Natural killer cell (primary cell): ENCODE measurements around the gene GCN1. TPM values are rescaled to one million over a fixed set of nuclear protein-coding genes. Genes with fewer than 3 reads are reported as not detected.
"Not testable (repeated sequence)": the region's sequence is repeated elsewhere in the genome, so short reads cannot be mapped to it uniquely, and the experiment has no call there.

Source experiments
- ATAC-seq, 3 donors: fragments of 150-1000 bp in 2 of 3; fragments of 200-7000 bp in 1 of 3; cut with Tn5 transposase; 1 replicate in 1 of 3; 2 replicates in 2 of 3; pipeline ENCODE4 v1.10.0; 2021; ENCODE audit warnings: mild to moderate bottlenecking in 2 of 3, moderate library complexity in 2 of 3
- DNase-seq, 2 donors: peaks; one replicate each; pipeline versions ENCODE4 v3.0.0 to v3.0.0-alpha.2; 2013 to 2021; ENCODE audit warnings: mixed read lengths in 1 of 2
- H3K27ac ChIP-seq: one replicate; pipeline ENCODE4 v1.5.1; 2013; ENCODE audit warnings: mild to moderate bottlenecking, low read length
- H3K27me3 ChIP-seq: one replicate; pipeline ENCODE4 v1.6.1; 2013; ENCODE audit warnings: low read length; ENCODE audit not compliant: control insufficient read depth, insufficient read depth
- H3K36me3 ChIP-seq: one replicate; pipeline ENCODE4 v1.6.1; 2013; ENCODE audit warnings: low read length; ENCODE audit not compliant: control insufficient read depth, insufficient read depth
- H3K4me1 ChIP-seq: one replicate; pipeline ENCODE4 v1.6.1; 2013; ENCODE audit warnings: low read length; ENCODE audit not compliant: control insufficient read depth, insufficient read depth
- H3K4me3 ChIP-seq: one replicate; pipeline ENCODE4 v1.5.1; 2013; ENCODE audit warnings: low read length
- H3K9me3 ChIP-seq: one replicate; pipeline ENCODE4 v1.6.1; 2013; ENCODE audit warnings: low read length; ENCODE audit not compliant: control insufficient read depth, insufficient read depth
- H3K27ac Mint-ChIP-seq, 2 donors: one replicate each; pipeline ENCODE4 v1.8.0; 2022; ENCODE audit warnings: mild to moderate bottlenecking in 2 of 2, mixed read lengths in 2 of 2, moderate library complexity in 1 of 2
- H3K27me3 Mint-ChIP-seq, 2 donors: one replicate each; pipeline ENCODE4 v1.8.0; 2022; ENCODE audit warnings: low read depth in 2 of 2, mixed read lengths in 2 of 2
- H3K36me3 Mint-ChIP-seq: one replicate; pipeline ENCODE4 v1.8.0; 2022; ENCODE audit warnings: mixed read lengths
- H3K4me1 Mint-ChIP-seq, 2 donors: one replicate each; pipeline ENCODE4 v1.8.0; 2022; ENCODE audit warnings: mixed read lengths in 2 of 2
- H3K4me3 Mint-ChIP-seq: one replicate; pipeline ENCODE4 v1.8.0; 2022; ENCODE audit warnings: mild to moderate bottlenecking, moderate library complexity, mixed read lengths
- H3K9me3 Mint-ChIP-seq, 2 donors: one replicate each; pipeline ENCODE4 v1.8.0; 2022; ENCODE audit warnings: mixed read lengths in 2 of 2
- CTCF ChIP-seq: fragments of 200-600 bp; IDR thresholded peaks from one replicate; pipeline ENCODE4 v1.8.0; 2022; ENCODE audit warnings: antibody characterized with exemption
- WGBS: methylation state at CpG from one replicate; pipeline ENCODE4 v1.1.7; 2013; ENCODE audit warnings: missing lambda C conversion rate; ENCODE audit not compliant: insufficient coverage; 5-methylcytosine and 5-hydroxymethylcytosine counted together
- intact Hi-C: fragments of 100-400 bp; cut with micrococcal nuclease; formaldehyde crosslinking; loops from one replicate; pipeline ENCODE4 v1.14.2; 2022
- total RNA-seq, 4 donors: library from RNA; stranded (reverse); fragments of 120-200 nt in 1 of 4; gene quantifications; one replicate each; pipeline versions ENCODE4 v1.2.3 to v1.2.4, GENCODE V29; 2013 to 2022

GCN1 gene
- total RNA-seq, 3 donors from 2014 or later (not counting 1 experiment from before 2014, with no cell fraction given): 119 to 141 (median 120) TPM

- no peaks in the 10 kb centered on the region for H3K9me3 Mint-ChIP-seq
- 24% methylated on average over 9 of the region's 12 CpGs for WGBS
Observed at GRCh38 chr12:120199595-120200306, 5.2 kb upstream of the GCN1 start.

GRCh38 chr12:120199025-120199424 lies 4.5 kb upstream of the GCN1 start:
- peaks cover 36% of the 10 kb centered on the region for H3K4me1 ChIP-seq

More at GRCh38 chr12:120199595-120200306, 5.2 kb upstream of the GCN1 start:
- H3K4me3 Mint-ChIP-seq: peak overlapping the region; percentile 98
- H3K4me1 Mint-ChIP-seq: peaks cover 20 to 29% of the 10 kb centered on the region in 2 donors
- H3K9me3 ChIP-seq: no peaks in the 10 kb centered on the region
- H3K4me1 ChIP-seq: peaks cover 33% of the 10 kb centered on the region
- no peak for TF ChIP-seq CTCF
- H3K27ac ChIP-seq: no peak overlapping the region
- peak overlapping the region; percentile 93 to 94 for H3K27ac Mint-ChIP-seq
- H3K27me3 Mint-ChIP-seq: no peaks in the 10 kb centered on the region
- peak in 1 of 2 donors; percentile 34 for DNase-seq
- H3K27me3 ChIP-seq: no peaks in the 10 kb centered on the region
- no peaks in the 10 kb centered on the region for H3K36me3 Mint-ChIP-seq
- peak overlapping the region; percentile 60 for H3K4me3 ChIP-seq
- H3K36me3 ChIP-seq: peaks cover 30% of the 10 kb centered on the region
- ATAC-seq: no peak
- intact Hi-C loops: loop anchor here (5.0 kb wide), 1 partner anchor 82 kb away; the partner anchor contains the start of gene RAB35

GRCh38 chr12:120197542-120197887 lies 3.0 kb upstream of the GCN1 start:
- 75% methylated on average over 3 of the region's 4 CpGs for WGBS
- no peak overlapping the region for H3K27ac Mint-ChIP-seq
- peak overlapping the region; percentile 40 for H3K4me3 Mint-ChIP-seq
- H3K9me3 Mint-ChIP-seq: no peaks in the 10 kb centered on the region
- peaks cover 27 to 36% of the 10 kb centered on the region in 2 donors for H3K4me1 Mint-ChIP-seq
- no peak overlapping the region for H3K27ac ChIP-seq
- peaks cover 44% of the 10 kb centered on the region for H3K4me1 ChIP-seq
- H3K9me3 ChIP-seq: no peaks in the 10 kb centered on the region
- ATAC-seq (no peak), DNase-seq (no peak)
- no peak overlapping the region for H3K4me3 ChIP-seq
- H3K36me3 ChIP-seq: peaks cover 30% of the 10 kb centered on the region
- H3K36me3 Mint-ChIP-seq: no peaks in the 10 kb centered on the region
- H3K27me3 Mint-ChIP-seq: no peaks in the 10 kb centered on the region
- no peaks in the 10 kb centered on the region for H3K27me3 ChIP-seq
- TF ChIP-seq CTCF: no peak
- intact Hi-C loops: no loop called here

More at GRCh38 chr12:120199025-120199424, 4.5 kb upstream of the GCN1 start:
- no peak for TF ChIP-seq CTCF
- Mint-ChIP-seq H3K4me1 (peaks cover 22 to 31% of the 10 kb centered on the region in 2 donors), H3K4me3 (peak overlapping the region; percentile 80), H3K27me3 (no peaks in the 10 kb centered on the region), H3K27ac (peak overlapping the region; percentile 67 to 94), H3K9me3 (no peaks in the 10 kb centered on the region), H3K36me3 (no peaks in the 10 kb centered on the region)
- Histone ChIP-seq H3K9me3 (no peaks in the 10 kb centered on the region), H3K36me3 (peaks cover 30% of the 10 kb centered on the region), H3K27me3 (no peaks in the 10 kb centered on the region), H3K4me3 (no peak overlapping the region), H3K27ac (no peak overlapping the region)
- DNase-seq (no peak), ATAC-seq (no peak)
- intact Hi-C loops: no loop called here
- 83% methylated on average over 7 of the region's 7 CpGs for WGBS

GRCh38 chr12:120196817-120197541 lies 2.5 kb upstream of the GCN1 start:
- intact Hi-C loops, H3K27ac ChIP-seq, H3K36me3 Mint-ChIP-seq, H3K9me3 ChIP-seq, H3K27me3 Mint-ChIP-seq, H3K9me3 Mint-ChIP-seq, H3K4me3 ChIP-seq, DNase-seq, H3K27me3 ChIP-seq, ATAC-seq: not testable (repeated sequence)
- Mint-ChIP-seq H3K27ac (peak overlapping the region; percentile 20 to 63), H3K4me3 (peak overlapping the region; percentile 28), H3K4me1 (peaks cover 27 to 35% of the 10 kb centered on the region in 2 donors)
- Histone ChIP-seq H3K4me1 (peaks cover 41% of the 10 kb centered on the region), H3K36me3 (peaks cover 30% of the 10 kb centered on the region)
- WGBS: 70% methylated on average over 5 of the region's 7 CpGs
